Heart left ventricle (tissue), 13 donors: ENCODE measurements around the gene RSPH1.

Source experiments
- CTCF ChIP-seq, 12 donors: fragments of 200-600 bp; sonication (generic) in 4 of 12; IDR thresholded peaks; one replicate each; pipeline versions ENCODE4 v1.5.0 to v1.8.0; 2018 to 2022; ENCODE audit warnings: antibody characterized with exemption in 12 of 12, mild to moderate bottlenecking in 5 of 12
- POLR2A ChIP-seq, 2 donors: fragments of 450-650 bp; IDR thresholded peaks; one replicate each; pipeline ENCODE4 v1.6.1; 2017; ENCODE audit warnings: antibody characterized with exemption in 2 of 2, mild to moderate bottlenecking in 2 of 2, moderate library complexity in 2 of 2
- donor health status: ischemic (EF 13 %, LVEDD 7.1; RV severe dilation, severe dysfunction).
- donor health status: DM: no; HTN: yes; CAD: no.
- donor health status: DM: no; HTN: no; CAD: no.
- donor health status: ischemic (EF 25% LVEDD 6.9; RV normal size, moderate dysfunction).
- donor health status: ischemic (EF 25% LVEDD 5.7; RV mildly dilated, moderate dysfunction).
- donor health status: ischemic (EF 35%, LVEDD 5.7; RV mildly dilated, moderate dysfunction).
- donor health status: nonischemic (EF 11% LVEDD 7.7; RV severe dilation, severe dysfunction).
- donor health status: DM: yes; HTN: yes; CAD: no.
- donor health status: PGD.
- donor health status: ischemic (EF 29% LVEDD 5.4; RV normal size, mild dysfunction).
- donor health status: nonischemic (EF 23%, LVEDD 6.1; RV moderate dilation, normal function).

GRCh38 chr21:42473498-42474042 is 22.5 kb downstream of the RSPH1 start:
- TF ChIP-seq CTCF (IDR thresholded peaks at IDR 0.05), result no peak
- no peak for TF ChIP-seq POLR2A (IDR thresholded peaks at IDR 0.05)
